Measurements from ENCODE around the gene KIF3A.

DNA sequence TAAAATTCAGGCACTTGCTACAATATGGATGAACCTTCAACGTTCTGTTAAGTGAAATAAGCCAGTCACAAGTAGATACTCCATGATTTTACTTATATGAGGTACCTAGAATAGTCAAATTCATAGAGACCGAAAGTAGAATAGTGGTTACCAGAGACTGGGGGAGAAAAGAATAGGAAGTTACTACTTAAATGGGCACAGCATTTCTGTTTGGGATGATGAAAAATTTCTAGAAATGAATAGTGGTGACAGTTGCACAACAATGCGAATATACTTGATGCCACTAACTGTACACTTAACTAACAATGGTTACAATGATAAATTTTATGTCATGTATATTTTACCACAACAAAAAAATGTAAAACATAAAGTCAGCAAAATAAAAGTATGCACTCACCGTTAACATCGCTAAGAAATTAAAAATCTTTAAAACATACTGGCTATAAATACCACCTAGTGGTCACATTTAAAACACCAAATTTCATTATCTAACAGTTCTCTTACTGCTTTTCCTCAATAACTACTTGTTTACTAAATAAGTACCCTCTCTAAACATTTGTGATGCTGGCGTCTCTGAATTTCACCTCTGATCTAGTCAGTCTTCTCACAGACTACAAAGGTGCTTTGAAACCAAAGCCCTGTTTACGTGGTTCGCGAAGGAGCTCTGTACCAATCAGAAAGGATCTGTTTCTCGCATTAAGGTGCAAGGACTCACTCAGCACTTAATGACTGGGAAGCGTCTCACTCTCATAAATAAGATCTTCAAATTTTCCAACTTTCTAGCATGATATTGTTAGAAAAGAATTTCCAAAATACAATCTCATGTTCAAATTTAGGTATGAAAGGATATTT, 22.7 kb downstream of the KIF3A start:
- TF ChIP-seq, protein P1, sequence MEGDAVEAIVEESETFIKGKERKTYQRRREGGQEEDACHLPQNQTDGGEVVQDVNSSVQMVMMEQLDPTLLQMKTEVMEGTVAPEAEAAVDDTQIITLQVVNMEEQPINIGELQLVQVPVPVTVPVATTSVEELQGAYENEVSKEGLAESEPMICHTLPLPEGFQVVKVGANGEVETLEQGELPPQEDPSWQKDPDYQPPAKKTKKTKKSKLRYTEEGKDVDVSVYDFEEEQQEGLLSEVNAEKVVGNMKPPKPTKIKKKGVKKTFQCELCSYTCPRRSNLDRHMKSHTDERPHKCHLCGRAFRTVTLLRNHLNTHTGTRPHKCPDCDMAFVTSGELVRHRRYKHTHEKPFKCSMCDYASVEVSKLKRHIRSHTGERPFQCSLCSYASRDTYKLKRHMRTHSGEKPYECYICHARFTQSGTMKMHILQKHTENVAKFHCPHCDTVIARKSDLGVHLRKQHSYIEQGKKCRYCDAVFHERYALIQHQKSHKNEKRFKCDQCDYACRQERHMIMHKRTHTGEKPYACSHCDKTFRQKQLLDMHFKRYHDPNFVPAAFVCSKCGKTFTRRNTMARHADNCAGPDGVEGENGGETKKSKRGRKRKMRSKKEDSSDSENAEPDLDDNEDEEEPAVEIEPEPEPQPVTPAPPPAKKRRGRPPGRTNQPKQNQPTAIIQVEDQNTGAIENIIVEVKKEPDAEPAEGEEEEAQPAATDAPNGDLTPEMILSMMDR (tag by site-specific recombination; IDR thresholded peaks at IDR 0.05), result no peak
- TF ChIP-seq, protein P2, sequence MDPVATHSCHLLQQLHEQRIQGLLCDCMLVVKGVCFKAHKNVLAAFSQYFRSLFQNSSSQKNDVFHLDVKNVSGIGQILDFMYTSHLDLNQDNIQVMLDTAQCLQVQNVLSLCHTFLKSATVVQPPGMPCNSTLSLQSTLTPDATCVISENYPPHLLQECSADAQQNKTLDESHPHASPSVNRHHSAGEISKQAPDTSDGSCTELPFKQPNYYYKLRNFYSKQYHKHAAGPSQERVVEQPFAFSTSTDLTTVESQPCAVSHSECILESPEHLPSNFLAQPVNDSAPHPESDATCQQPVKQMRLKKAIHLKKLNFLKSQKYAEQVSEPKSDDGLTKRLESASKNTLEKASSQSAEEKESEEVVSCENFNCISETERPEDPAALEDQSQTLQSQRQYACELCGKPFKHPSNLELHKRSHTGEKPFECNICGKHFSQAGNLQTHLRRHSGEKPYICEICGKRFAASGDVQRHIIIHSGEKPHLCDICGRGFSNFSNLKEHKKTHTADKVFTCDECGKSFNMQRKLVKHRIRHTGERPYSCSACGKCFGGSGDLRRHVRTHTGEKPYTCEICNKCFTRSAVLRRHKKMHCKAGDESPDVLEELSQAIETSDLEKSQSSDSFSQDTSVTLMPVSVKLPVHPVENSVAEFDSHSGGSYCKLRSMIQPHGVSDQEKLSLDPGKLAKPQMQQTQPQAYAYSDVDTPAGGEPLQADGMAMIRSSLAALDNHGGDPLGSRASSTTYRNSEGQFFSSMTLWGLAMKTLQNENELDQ (tag by site-specific recombination; IDR thresholded peaks at IDR 0.05; ENCODE audit: low read depth), result no peak
- TF ChIP-seq, protein P3, sequence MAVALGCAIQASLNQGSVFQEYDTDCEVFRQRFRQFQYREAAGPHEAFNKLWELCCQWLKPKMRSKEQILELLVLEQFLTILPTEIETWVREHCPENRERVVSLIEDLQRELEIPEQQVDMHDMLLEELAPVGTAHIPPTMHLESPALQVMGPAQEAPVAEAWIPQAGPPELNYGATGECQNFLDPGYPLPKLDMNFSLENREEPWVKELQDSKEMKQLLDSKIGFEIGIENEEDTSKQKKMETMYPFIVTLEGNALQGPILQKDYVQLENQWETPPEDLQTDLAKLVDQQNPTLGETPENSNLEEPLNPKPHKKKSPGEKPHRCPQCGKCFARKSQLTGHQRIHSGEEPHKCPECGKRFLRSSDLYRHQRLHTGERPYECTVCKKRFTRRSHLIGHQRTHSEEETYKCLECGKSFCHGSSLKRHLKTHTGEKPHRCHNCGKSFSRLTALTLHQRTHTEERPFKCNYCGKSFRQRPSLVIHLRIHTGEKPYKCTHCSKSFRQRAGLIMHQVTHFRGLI (tag by site-specific recombination; IDR thresholded peaks at IDR 0.05), result no peak
- TF ChIP-seq ZNF23 (tag by site-specific recombination; IDR thresholded peaks at IDR 0.05; ENCODE audit: borderline replicate concordance) (no peak), MEIS1 (CRISPR knock-in tag; IDR thresholded peaks at IDR 0.05; ENCODE audit: borderline replicate concordance) (no peak), BCL11B (tag by site-specific recombination; IDR thresholded peaks at IDR 0.05; ENCODE audit: low read depth) (no peak), ZNF664 (tag by site-specific recombination; IDR thresholded peaks at IDR 0.05) (no peak)
- TF ChIP-seq, protein P4, sequence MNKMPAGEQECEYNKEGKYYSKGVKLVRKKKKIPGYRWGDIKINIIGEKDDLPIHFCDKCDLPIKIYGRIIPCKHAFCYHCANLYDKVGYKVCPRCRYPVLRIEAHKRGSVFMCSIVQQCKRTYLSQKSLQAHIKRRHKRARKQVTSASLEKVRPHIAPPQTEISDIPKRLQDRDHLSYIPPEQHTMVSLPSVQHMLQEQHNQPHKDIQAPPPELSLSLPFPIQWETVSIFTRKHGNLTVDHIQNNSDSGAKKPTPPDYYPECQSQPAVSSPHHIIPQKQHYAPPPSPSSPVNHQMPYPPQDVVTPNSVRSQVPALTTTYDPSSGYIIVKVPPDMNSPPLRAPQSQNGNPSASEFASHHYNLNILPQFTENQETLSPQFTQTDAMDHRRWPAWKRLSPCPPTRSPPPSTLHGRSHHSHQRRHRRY (tag by site-specific recombination; IDR thresholded peaks at IDR 0.05), result no peak

Data from HEK293 (cell line).